GM21528 (cell line): ENCODE data around the gene LRRIQ4.
A peak's percentile ranks its signal among the peaks of the same experiment; 100 is the strongest.

ENCODE experiments used
- ATAC-seq: cut with Tn5 transposase; IDR thresholded peaks from one replicate; pipeline ENCODE4 v1.9.1; 2021; ENCODE audit warnings: mild to moderate bottlenecking, moderate library complexity; ENCODE audit not compliant: unreplicated experiment, low FRiP score

The LRRIQ4 gene

GRCh38 chr3:169812332-169813235, at the start of gene LRRIQ4, which contains the start of gene LRRC34:
LRRIQ4 (plus strand) TSS chr3:169812870; CDS start chr3:169821922, 9,052 bp downstream.
LRRC34 (minus strand) TSS chr3:169812904; CDS start chr3:169812548, 356 bp downstream.
- peak; percentile 70 for ATAC-seq

- ATAC-seq: peak; percentile 40
Measured at GRCh38 chr3:169764312-169764881, 48.3 kb upstream of the LRRIQ4 start.

- peak; percentile 74 for ATAC-seq
Measured at GRCh38 chr3:169764882-169765612, 47.6 kb upstream of the LRRIQ4 start, which contains the start of gene TERC. TERC (minus strand) TSS chr3:169765060.

- peak; percentile 18 for ATAC-seq
Measured at GRCh38 chr3:169769287-169770181, 43.1 kb upstream of the LRRIQ4 start, which contains the start of gene ACTRT3. ACTRT3 (minus strand) TSS chr3:169769561; CDS start chr3:169769520, 41 bp downstream.

GRCh38 chr3:169771497-169772304, 41.0 kb upstream of the LRRIQ4 start:
- ATAC-seq: peak; percentile 26

GRCh38 chr3:169772305-169772896, 40.3 kb upstream of the LRRIQ4 start:
- ATAC-seq: peak; percentile 26

GRCh38 chr3:169772897-169773816, 39.5 kb upstream of the LRRIQ4 start, which contains the start of gene MYNN:
MYNN (plus strand) TSS chr3:169773396; CDS start chr3:169774296, 900 bp downstream.
- ATAC-seq: peak; percentile 89

GRCh38 chr3:169774186-169774585, 38.5 kb upstream of the LRRIQ4 start:
- no peak for ATAC-seq

- no peak for ATAC-seq
Measured at GRCh38 chr3:169777822-169778221, 34.8 kb upstream of the LRRIQ4 start.

- no peak for ATAC-seq
Measured at GRCh38 chr3:169780742-169781141, 31.9 kb upstream of the LRRIQ4 start.

- ATAC-seq: no peak
Measured at GRCh38 chr3:169781209-169781855, 31.3 kb upstream of the LRRIQ4 start.

- ATAC-seq: no peak
Measured at GRCh38 chr3:169787120-169787519, 25.6 kb upstream of the LRRIQ4 start.

- ATAC-seq: no peak
Measured at GRCh38 chr3:169787791-169788190, 24.9 kb upstream of the LRRIQ4 start.

- no peak for ATAC-seq
Measured at GRCh38 chr3:169790219-169790618, 22.5 kb upstream of the LRRIQ4 start.

GRCh38 chr3:169790687-169791429, 21.8 kb upstream of the LRRIQ4 start:
- ATAC-seq: no peak

- ATAC-seq: no peak
Measured at GRCh38 chr3:169792359-169792758, 20.3 kb upstream of the LRRIQ4 start.
